Renal pelvis (tissue), 12 donors: ENCODE measurements around the gene UBQLN2. TPM values are rescaled to one million over a fixed set of nuclear protein-coding genes. Genes with fewer than 3 reads are reported as not detected.
A peak's percentile ranks its signal among the peaks of the same experiment; 100 is the strongest.
"Not testable (repeated sequence)": the region's sequence is repeated elsewhere in the genome, so short reads cannot be mapped to it uniquely, and the experiment has no call there.

ENCODE experiments used
- DNase-seq: peaks from one replicate; pipeline ENCODE4 v3.0.0-alpha.2; 2013
- long read RNA-seq, 16 experiments: transcript quantifications; one replicate each; lab custom pipeline, GENCODE V29; 2026
- polyA plus RNA-seq, 3 donors: library from polyadenylated mRNA; unstranded; fragments of 120-200 nt; gene quantifications; one replicate each; pipeline ENCODE4 v1.2.1, GENCODE V29; 2013; ENCODE audit not compliant: insufficient read length in 3 of 3

The UBQLN2 gene
- 10 to 100 TPM; 39.9 to 45.9 (median 41.0) TPM for polyA plus RNA-seq
- long read RNA-seq, donor 1, full-length matches to known transcripts: 48 of 48 reads
- long read RNA-seq, donor 1, partial matches to known transcripts: 0 of 48 reads
- long read RNA-seq, donor 1, other reads (novel, unspliced or antisense): 0 of 48 reads
- long read RNA-seq, donor 2, full-length matches to known transcripts: 108 of 108 reads
- long read RNA-seq, donor 2, partial matches to known transcripts: 0 of 108 reads
- long read RNA-seq, donor 2, other reads (novel, unspliced or antisense): 0 of 108 reads
- long read RNA-seq, donor 3, full-length matches to known transcripts: 95 of 95 reads
- long read RNA-seq, donor 3, partial matches to known transcripts: 0 of 95 reads
- long read RNA-seq, donor 3, other reads (novel, unspliced or antisense): 0 of 95 reads
- long read RNA-seq, donor 4, full-length matches to known transcripts: 72 of 72 reads
- long read RNA-seq, donor 4, partial matches to known transcripts: 0 of 72 reads
- long read RNA-seq, donor 4, other reads (novel, unspliced or antisense): 0 of 72 reads
- long read RNA-seq, donor 5, full-length matches to known transcripts: 52 of 52 reads
- long read RNA-seq, donor 5, partial matches to known transcripts: 0 of 52 reads
- long read RNA-seq, donor 5, other reads (novel, unspliced or antisense): 0 of 52 reads
- long read RNA-seq, donor 6, full-length matches to known transcripts: 80 of 80 reads
- long read RNA-seq, donor 6, partial matches to known transcripts: 0 of 80 reads
- long read RNA-seq, donor 6, other reads (novel, unspliced or antisense): 0 of 80 reads
- long read RNA-seq, donor 7, full-length matches to known transcripts: 139 of 139 reads
- long read RNA-seq, donor 7, partial matches to known transcripts: 0 of 139 reads
- long read RNA-seq, donor 7, other reads (novel, unspliced or antisense): 0 of 139 reads
- long read RNA-seq, donor 8, full-length matches to known transcripts: 78 of 78 reads
- long read RNA-seq, donor 8, partial matches to known transcripts: 0 of 78 reads
- long read RNA-seq, donor 8, other reads (novel, unspliced or antisense): 0 of 78 reads
- long read RNA-seq, donor 9, full-length matches to known transcripts: 126 of 126 reads
- long read RNA-seq, donor 9, partial matches to known transcripts: 0 of 126 reads
- long read RNA-seq, donor 9, other reads (novel, unspliced or antisense): 0 of 126 reads
- long read RNA-seq, donor 10, full-length matches to known transcripts: 118 of 118 reads
- long read RNA-seq, donor 10, partial matches to known transcripts: 0 of 118 reads
- long read RNA-seq, donor 10, other reads (novel, unspliced or antisense): 0 of 118 reads
- long read RNA-seq, donor 11, full-length matches to known transcripts: 76 of 76 reads
- long read RNA-seq, donor 11, partial matches to known transcripts: 0 of 76 reads
- long read RNA-seq, donor 11, other reads (novel, unspliced or antisense): 0 of 76 reads
- long read RNA-seq, donor 12, full-length matches to known transcripts: 98 of 98 reads
- long read RNA-seq, donor 12, partial matches to known transcripts: 0 of 98 reads
- long read RNA-seq, donor 12, other reads (novel, unspliced or antisense): 0 of 98 reads
- long read RNA-seq, donor 13, full-length matches to known transcripts: 61 of 61 reads
- long read RNA-seq, donor 13, partial matches to known transcripts: 0 of 61 reads
- long read RNA-seq, donor 13, other reads (novel, unspliced or antisense): 0 of 61 reads
- long read RNA-seq, donor 14, full-length matches to known transcripts: 202 of 202 reads
- long read RNA-seq, donor 14, partial matches to known transcripts: 0 of 202 reads
- long read RNA-seq, donor 14, other reads (novel, unspliced or antisense): 0 of 202 reads
- long read RNA-seq, donor 15, full-length matches to known transcripts: 98 of 98 reads
- long read RNA-seq, donor 15, partial matches to known transcripts: 0 of 98 reads
- long read RNA-seq, donor 15, other reads (novel, unspliced or antisense): 0 of 98 reads
- long read RNA-seq, donor 16, full-length matches to known transcripts: 96 of 96 reads
- long read RNA-seq, donor 16, partial matches to known transcripts: 0 of 96 reads
- long read RNA-seq, donor 16, other reads (novel, unspliced or antisense): 0 of 96 reads

DNA sequence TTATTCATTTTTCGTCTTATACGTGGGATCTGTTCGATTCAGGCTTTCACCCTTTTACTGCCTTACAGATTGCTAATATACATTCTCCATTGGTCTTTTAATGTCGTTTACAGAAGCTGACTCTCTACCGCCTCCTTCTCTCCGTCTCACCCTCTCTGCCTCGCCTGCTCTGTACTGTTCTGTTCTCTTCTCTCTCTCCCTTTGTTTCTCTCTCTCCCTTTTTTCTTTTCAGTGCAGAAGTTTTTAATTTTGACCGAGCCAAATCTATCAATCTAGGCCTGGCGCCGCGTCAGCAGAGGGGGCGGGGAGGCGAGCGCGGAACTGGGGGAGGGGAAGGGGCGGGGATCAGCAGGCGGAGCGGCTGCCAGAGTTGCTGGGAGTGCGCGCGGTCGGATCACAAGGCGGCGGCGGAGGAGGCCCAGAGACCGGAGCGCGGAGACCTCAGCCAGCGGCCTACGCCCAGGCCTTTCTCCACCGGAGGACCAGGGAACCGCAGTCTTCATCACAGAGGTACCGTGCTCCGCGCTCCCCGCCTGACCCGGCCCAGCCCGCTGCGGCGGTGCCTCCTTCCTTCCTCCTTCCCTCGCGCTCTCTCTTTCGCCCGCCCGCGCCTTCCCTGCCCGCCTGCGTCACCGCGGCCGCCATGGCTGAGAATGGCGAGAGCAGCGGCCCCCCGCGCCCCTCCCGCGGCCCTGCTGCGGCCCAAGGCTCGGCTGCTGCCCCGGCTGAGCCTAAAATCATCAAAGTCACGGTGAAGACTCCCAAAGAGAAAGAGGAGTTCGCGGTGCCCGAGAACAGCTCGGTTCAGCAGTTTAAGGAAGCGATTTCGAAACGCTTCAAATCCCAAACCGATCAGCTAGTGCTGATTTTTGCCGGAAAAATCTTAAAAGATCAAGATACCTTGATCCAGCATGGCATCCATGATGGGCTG is at the start of gene UBQLN2:
Gene UBQLN2, plus strand, starts transcription at position 397 of the 931 bp plus-strand sequence. Its CDS starts 247 bp downstream, at position 644.
- DNase-seq: peak; percentile 77

DNA sequence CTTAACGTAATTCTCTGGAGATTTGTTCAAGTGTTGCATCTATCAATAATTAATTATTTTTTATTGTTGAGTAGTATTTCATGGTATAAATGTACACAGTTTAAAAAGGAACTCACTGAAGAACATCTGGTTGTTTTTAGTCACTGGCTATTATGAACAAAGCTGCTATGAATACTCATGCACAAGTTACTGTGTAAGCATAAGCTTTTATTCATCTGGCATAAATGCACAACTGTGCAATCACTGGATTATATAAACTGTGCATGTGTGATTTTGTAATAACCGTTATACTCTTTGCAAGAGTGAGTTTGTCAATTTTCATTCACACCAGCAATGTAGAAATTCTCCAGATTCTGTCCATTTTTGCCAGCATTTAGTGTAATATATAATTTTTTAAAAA is 43.8 kb upstream of the UBQLN2 start:
- no peak for DNase-seq

DNA sequence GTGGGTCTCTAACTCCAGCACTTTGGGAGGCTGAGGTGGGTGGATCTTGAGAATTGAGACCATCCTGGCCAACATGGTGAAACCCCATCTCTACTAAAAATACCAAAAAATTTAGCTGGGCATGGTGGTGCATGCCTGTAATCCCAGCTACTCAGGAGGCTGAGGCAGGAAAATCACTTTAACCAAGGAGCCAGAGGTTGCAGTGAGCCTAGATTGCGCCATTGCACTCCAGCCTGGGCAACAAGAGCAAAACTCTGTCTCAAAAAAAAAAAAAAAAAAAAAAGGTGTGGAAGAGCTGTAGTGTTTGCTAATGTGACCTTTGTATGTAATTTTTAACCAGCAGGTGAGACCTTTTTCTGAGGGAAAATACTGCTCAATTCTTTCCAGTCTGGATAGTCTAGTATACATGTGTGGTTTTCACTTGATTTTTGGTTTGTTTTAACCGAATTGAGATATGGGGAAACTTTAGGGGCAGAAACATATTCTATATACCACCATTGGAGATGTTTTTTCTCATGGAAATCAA is 33.9 kb upstream of the UBQLN2 start:
- DNase-seq: not testable (repeated sequence)

DNA sequence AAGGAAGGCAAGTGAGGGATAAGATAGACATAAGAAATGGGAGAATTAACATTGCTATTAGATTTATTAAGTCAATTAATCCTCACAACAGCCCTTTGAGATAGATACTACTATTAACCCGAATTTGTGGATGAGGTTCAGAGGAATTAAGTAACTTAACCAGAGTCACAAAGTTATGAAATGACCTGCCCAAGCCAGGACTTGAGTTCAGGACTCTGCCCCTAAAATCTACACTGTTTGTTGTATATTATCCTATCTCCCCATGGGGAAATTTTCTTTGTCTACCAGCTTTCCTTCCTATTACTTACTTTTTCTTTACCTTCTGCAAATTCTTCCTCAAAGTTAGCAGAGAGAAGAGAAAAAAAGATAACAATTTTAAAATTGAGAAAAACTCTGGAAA is 33.4 kb upstream of the UBQLN2 start:
- DNase-seq: no peak

DNA sequence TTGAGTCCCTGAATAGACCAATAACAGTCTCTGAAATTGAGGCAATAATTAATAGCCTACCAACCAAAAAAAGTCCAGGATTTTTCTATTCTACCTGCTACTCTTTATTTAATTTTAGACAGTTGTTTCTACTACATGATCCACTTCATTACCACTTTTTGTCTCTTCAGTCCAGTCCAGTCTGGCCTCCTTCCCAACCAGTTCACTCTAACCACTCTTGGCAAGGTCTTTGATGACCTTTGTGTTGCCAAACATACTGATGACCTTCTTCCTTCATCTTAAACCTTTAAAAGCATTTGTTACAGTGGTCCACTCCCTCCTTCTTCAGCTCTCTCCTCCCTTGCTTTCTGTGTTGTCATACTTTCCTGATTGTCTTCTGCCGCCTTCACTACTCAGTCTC is 12.8 kb upstream of the UBQLN2 start:
- DNase-seq: no peak

DNA sequence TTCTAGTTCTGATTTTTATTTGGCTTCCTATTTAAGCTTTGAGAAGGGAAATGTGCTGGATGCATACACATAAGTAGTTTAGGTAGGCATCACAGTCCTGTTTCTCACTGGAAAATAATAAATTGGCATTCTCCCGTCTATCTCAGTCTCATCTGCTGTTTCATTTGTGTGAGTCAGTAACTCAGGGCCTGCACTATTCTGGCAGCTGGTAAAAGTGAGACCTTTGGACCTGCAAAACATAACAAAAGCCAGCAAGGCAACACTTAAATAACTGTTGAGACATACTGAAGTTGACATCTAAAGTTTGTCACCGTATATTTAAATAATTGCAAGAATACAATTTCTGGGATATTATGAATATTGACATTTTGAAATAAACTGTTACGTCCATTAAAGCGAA is 8.6 kb upstream of the UBQLN2 start:
- no peak for DNase-seq

DNA sequence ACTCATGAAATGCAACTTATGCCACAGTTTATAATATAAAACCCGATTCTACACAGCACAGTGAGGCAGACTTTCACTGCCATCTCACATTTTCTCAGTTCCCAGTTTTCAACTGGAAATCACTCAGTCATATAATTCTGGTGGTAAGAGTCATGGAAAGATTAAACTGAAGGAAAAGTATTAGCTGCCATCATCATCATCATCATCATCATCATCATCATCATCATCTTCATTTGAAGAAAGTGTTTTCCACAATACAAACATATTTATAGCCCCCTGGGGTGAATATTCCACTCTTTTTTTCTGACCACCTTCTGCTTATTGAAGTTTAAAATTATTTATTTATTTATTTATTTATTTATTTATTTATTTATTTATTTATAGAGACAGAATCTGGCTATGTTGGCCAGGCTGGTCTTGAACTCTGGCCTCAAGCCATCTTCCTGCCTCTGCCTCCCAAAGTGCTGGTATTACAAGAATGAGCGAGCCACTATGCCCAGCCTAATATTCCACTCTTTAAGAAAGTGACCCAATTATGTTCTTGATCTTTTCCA is 6.0 kb upstream of the UBQLN2 start:
- no peak for DNase-seq

DNA sequence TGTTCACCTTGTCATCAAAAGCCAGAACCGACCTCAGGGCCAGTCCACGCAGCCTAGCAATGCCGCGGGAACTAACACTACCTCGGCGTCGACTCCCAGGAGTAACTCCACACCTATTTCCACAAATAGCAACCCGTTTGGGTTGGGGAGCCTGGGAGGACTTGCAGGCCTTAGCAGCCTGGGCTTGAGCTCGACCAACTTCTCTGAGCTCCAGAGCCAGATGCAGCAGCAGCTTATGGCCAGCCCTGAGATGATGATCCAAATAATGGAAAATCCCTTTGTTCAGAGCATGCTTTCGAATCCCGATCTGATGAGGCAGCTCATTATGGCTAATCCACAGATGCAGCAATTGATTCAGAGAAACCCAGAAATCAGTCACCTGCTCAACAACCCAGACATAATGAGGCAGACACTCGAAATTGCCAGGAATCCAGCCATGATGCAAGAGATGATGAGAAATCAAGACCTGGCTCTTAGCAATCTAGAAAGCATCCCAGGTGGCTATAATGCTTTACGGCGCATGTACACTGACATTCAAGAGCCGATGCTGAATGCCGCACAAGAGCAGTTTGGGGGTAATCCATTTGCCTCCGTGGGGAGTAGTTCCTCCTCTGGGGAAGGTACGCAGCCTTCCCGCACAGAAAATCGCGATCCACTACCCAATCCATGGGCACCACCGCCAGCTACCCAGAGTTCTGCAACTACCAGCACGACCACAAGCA is 898 bp downstream of the UBQLN2 start:
- peak; percentile 9 for DNase-seq

DNA sequence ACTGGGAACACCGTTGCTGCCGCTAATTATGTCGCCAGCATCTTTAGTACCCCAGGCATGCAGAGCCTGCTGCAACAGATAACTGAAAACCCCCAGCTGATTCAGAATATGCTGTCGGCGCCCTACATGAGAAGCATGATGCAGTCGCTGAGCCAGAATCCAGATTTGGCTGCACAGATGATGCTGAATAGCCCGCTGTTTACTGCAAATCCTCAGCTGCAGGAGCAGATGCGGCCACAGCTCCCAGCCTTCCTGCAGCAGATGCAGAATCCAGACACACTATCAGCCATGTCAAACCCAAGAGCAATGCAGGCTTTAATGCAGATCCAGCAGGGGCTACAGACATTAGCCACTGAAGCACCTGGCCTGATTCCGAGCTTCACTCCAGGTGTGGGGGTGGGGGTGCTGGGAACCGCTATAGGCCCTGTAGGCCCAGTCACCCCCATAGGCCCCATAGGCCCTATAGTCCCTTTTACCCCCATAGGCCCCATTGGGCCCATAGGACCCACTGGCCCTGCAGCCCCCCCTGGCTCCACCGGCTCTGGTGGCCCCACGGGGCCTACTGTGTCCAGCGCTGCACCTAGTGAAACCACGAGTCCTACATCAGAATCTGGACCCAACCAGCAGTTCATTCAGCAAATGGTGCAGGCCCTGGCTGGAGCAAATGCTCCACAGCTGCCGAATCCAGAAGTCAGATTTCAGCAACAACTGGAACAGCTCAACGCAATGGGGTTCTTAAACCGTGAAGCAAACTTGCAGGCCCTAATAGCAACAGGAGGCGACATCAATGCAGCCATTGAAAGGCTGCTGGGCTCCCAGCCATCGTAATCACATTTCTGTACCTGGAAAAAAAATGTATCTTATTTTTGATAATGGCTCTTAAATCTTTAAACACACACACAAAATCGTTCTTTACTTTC is 1.8 kb downstream of the UBQLN2 start:
- DNase-seq: no peak

DNA sequence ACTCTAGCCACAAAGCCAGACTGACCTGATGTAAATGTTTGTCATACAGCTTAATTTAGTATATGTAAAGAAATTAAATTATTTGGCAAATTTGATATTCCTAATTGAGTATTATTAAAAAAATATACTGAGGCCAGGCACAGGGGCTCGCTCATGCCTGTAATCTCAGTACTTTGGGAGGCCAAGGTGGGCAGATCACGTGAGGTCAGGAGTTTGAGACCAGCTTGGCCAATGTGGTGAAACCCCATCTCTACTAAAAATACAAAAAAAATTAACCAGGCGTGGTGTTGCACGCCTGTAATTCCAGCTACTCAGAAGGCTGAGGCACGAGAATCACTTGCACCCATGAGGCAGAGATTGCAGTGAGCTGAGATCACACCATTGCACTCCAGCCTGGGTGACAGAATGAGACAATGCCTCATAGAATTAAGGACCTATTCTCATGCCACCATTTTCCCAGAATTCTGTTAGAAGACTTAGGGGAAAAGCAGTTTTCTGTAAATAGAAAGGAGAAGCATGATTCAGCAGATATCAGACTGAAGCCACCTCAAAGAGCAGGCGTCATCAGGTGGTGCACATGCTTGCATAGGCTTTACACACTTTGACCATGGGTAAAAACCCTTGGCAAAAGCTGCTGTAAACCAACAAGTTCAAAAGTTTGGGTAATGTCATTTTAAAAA is 6.1 kb downstream of the UBQLN2 start:
- DNase-seq: no peak

DNA sequence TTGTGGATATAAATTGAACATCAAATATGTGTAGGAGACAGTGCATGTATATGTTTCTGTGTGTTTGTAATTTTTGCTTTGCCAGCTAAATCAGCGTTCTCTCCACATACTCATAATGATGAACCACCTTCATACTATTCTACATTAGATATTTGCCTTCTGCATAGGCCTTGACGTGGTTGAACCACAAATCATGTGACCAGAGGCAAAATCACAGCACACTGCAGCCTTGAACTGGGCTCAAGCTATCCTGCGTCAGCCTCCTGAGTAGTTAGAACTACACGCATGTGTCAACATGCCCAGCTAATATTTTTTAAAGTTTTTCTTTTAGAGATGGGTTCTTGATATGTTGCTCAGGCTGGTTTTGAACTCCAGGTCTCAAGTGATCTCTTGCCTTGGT is 9.5 kb downstream of the UBQLN2 start:
- no peak for DNase-seq

DNA sequence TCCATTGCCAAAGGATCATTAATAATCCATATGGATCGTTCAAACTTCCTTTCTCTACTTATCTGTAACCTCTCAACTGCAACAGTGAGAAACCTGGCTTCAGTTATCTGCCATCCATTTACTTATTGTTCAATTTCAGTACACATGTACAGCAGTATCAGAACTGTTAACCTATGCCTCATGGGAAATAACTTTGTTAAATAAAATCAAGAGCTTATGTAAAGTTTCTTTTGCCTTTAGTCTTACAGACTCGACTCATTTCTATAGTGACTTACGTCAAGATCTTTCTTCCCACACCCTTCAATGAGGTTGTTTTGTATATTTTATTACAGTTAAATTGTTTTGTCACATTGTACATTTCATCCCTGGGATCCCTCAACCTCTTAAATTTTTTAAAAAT is 11.4 kb downstream of the UBQLN2 start:
- no peak for DNase-seq

DNA sequence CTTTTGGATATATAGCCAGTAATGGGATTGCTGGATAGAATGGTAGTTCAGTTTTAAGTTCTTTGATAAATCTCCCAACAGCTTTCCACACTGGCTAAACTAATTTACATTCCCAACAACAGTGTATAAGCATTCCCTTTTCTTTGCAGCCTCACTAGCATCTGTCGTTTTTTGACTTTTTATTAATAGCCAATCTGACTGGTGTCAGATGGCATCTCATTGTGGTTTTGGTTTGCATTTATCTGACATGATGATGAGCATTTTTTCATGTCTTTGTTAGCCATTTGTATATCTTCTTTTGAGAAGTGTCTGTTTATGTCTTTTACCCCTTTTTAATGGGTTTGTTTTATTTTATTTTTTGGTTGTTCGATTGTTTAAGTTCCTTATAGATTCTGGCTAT is 13.3 kb downstream of the UBQLN2 start:
- no peak for DNase-seq

DNA sequence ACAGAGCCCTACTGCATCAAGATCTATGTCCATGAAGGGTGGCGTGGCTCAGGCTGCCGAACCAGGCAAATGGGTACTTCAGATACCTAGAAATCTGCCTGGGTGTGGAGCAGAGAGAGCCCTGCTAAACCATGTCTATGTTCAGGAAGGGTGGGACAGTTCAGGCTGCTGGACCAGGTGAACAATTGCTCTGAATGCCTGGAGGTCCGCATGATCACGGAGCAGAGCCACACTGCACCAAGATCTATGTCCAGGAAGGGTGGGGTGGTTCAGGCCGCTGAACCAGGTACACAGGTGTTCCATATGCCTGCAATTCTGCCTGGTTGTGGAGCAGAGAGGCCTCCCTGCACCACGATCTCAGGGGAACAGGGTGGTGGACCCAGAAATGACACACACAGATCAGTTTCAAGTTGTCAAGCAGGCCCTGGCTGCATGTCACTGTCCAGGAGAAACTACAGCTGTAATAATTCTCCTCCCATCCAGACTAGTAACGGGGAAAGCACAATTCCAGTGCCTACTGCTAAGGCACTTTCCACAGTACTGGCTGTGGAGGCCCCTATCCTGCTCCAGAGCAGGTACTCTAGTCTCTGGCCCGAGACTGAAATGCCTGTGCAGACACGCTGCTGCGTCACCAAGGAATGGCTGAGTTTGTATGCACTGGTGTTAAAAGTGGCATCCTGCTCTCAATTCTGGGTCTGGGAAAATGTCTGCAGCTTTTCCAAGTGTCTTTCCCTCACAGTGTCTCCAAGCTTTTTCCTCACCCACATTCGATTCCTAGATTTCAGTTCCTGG is 25.2 kb downstream of the UBQLN2 start:
- no peak for DNase-seq

DNA sequence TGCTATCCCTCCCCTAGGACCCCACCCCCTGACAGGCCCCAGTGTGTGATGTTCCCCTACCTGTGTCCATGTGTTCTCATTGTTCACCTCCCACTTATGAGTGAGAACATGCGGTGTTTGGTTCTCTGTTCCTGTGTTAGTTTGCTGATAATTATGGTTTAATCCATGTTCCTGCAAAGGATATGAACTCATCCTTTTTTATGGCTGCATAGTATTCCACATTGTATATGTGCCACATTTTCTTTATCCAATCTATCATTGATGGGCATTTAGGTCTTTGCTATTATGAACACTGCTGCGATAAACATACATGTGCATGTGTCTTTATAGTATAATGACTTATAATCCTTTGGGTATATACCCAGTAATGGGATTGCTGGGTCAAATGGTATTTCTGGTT is 28.4 kb downstream of the UBQLN2 start:
- not testable (repeated sequence) for DNase-seq
